Neutrophil (primary cell): Measurements from ENCODE around the gene EPS15.

Experiments used
- H3K27ac ChIP-seq: fragments of 200-600 bp; sonication (generic); 2 replicates; pipeline ENCODE4 v1.5.1; 2016; ENCODE audit warnings: mild to moderate bottlenecking, moderate library complexity
- H3K27me3 ChIP-seq: fragments of 200-600 bp; sonication (generic); 2 replicates; pipeline ENCODE4 v1.6.0; 2016; ENCODE audit warnings: mild to moderate bottlenecking
- H3K36me3 ChIP-seq: fragments of 200-600 bp; sonication (generic); 2 replicates; pipeline ENCODE4 v1.5.1; 2017
- H3K4me1 ChIP-seq, 2 experiments: fragments of 200-600 bp in 1 of 2; sonication (generic) in 1 of 2; 1 replicate in 1 of 2; 2 replicates in 1 of 2; pipeline versions ENCODE4 v1.5.1 to v1.6.1; 2013 to 2016; ENCODE audit warnings: low read depth in 1 of 2, low read length in 1 of 2, mild to moderate bottlenecking in 1 of 2, moderate library complexity in 1 of 2; ENCODE audit not compliant: control insufficient read depth in 1 of 2, insufficient read depth in 1 of 2
- H3K4me3 ChIP-seq, 2 experiments: fragments of 200-600 bp in 1 of 2; sonication (generic) in 1 of 2; 1 replicate in 1 of 2; 2 replicates in 1 of 2; pipeline ENCODE4 v1.5.1; 2013 to 2016; ENCODE audit warnings: low read depth in 1 of 2, low read length in 1 of 2, mild to moderate bottlenecking in 1 of 2, moderate library complexity in 1 of 2
- H3K9me3 ChIP-seq: fragments of 200-600 bp; sonication (generic); 2 replicates; pipeline ENCODE4 v1.5.1; 2016
- TF ChIP-seq, protein P1 (sequence below): fragments of 200-600 bp; sonication (generic); IDR thresholded peaks from 2 replicates; pipeline ENCODE4 v1.5.1; 2016; ENCODE audit warnings: antibody characterized with exemption

Gene EPS15

DNA sequence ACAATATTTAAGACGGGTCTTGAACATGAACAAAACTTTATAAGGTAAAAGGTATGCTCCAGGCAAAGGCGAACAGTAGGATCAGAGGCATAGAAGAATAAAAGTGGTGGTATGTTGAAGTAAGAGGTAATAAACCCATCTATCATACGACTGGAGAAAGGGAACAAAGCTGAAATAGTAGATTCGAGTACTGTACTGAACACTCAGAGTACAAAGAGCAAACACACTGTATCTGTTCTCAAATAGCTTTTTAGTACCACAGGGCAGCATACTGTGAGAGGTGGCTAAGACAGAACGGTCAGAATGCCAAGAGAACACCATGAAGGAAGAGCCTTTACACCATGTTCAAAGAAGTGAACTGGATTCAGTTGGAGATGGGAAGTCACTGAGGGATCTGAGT lies 83.2 kb downstream of the EPS15 start:
- Histone ChIP-seq H3K36me3 (peaks cover 19% of the 10 kb centered on the region), H3K27me3 (no peaks in the 10 kb centered on the region), H3K4me1 (peaks cover 39 to 44% of the 10 kb centered on the region in 2 experiments), H3K4me3 (no peak overlapping the region), H3K9me3 (no peaks in the 10 kb centered on the region), H3K27ac (peak overlapping the region; percentile 85)
- TF ChIP-seq, protein P1, sequence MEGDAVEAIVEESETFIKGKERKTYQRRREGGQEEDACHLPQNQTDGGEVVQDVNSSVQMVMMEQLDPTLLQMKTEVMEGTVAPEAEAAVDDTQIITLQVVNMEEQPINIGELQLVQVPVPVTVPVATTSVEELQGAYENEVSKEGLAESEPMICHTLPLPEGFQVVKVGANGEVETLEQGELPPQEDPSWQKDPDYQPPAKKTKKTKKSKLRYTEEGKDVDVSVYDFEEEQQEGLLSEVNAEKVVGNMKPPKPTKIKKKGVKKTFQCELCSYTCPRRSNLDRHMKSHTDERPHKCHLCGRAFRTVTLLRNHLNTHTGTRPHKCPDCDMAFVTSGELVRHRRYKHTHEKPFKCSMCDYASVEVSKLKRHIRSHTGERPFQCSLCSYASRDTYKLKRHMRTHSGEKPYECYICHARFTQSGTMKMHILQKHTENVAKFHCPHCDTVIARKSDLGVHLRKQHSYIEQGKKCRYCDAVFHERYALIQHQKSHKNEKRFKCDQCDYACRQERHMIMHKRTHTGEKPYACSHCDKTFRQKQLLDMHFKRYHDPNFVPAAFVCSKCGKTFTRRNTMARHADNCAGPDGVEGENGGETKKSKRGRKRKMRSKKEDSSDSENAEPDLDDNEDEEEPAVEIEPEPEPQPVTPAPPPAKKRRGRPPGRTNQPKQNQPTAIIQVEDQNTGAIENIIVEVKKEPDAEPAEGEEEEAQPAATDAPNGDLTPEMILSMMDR: no peak

DNA sequence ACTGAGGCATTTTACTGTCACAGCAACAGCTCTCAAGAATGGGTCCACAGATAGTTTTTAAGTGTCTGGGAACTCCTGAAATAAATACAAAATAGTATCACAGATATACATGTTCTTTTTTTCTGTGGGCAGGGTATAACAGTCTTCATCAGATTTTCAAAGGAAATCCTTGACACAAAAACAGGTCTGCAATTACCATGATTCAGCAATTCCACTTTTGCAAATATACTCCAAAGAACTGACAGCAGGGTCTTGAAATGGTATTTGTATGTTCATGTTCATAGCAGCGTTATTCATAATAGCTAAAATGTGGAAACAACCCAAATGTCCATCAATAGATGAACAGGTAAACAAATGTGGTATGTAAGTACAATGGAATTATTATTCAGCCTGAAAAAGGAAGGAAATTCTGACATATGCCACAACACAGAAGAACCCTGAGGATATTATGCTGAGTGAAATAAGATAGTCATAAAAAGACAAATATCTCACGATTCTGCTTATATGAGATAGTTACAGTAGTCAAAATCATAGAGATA lies 85.0 kb downstream of the EPS15 start:
- H3K36me3 ChIP-seq: peaks cover 7% of the 10 kb centered on the region
- TF ChIP-seq, protein P1: no peak
- no peaks in the 10 kb centered on the region for H3K27me3 ChIP-seq
- peak overlapping the region; percentile 26 to 37 for H3K4me3 ChIP-seq
- H3K27ac ChIP-seq: peak overlapping the region; percentile 85
- peaks cover 57 to 60% of the 10 kb centered on the region in 2 experiments for H3K4me1 ChIP-seq
- H3K9me3 ChIP-seq: no peaks in the 10 kb centered on the region

DNA sequence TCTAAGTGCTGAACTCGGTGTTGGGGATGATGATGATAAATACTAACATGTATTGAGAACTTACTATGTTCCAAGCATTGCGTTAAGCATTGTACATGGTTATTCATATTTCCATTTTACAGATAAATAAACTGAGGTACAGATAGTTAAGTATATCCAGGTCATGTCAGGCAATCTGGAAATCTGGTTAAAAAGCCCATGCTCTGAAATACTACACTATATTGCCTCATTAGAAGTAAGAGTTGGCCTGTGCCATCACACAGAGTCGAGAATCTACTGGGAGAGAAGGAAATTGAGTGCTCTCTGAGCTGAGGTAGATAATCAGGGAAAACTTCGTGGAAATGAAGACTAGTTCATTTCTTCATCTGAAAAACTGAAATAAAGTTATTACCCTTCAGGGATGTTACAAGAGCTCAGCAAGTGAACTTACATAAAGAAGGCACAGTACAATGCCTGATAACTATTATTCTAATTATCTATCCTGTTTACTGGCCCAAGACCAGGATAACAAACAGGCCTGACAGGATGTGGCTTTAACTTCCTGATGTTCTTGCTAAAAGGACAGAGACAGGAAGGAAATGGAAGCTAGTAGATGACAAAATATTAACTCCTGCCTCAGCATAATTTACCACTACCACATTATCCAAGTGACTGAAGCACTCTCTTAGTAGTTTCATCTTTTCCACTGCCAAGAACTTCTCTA lies 85.6 kb downstream of the EPS15 start:
- TF ChIP-seq, protein P1: no peak
- peaks cover under 1% of the 10 kb centered on the region for H3K36me3 ChIP-seq
- H3K27ac ChIP-seq: peak overlapping the region; percentile 85
- H3K9me3 ChIP-seq: no peaks in the 10 kb centered on the region
- no peaks in the 10 kb centered on the region for H3K27me3 ChIP-seq
- peaks cover 60 to 61% of the 10 kb centered on the region in 2 experiments for H3K4me1 ChIP-seq
- H3K4me3 ChIP-seq: peak overlapping the region; percentile 26 to 37

DNA sequence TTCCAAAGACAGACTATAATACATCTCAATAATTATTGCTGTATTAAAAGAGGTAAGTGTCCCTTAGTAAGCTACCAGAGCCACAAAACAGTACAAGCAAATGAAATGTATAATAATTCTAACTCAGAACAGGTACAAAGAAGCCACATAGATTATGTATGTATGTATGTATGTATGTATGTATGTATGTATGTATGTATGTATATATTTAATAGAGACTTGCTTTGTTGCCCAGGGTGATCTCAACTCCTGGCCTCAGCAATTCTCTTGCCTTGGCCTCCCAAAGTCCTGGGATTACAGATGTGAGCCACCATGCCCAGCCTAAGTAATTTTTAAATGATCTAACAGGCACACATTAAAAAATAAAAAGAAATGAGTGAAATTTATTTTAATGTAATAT lies 86.9 kb downstream of the EPS15 start:
- no peak overlapping the region for H3K4me3 ChIP-seq

DNA sequence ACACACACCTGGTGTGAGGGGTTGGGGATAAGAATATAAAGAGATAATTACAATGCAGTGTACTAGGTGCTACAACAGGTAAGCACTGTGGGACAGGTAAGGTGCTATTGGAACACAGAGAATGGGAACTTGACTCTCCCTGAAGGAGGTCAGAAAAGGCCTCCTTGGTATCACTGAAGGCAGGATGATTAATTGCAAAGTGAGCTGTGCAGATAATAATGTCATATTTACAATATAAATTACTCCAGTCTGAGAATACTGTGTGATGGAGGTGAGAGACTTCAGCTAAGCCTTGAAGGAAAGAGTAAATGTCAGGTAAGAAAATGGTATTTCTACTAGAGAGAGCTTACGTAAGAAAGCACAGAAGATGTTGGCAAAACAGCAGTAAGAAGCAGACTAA lies 91.6 kb downstream of the EPS15 start:
- Histone ChIP-seq H3K4me3 (no peak overlapping the region), H3K27ac (no peak overlapping the region), H3K9me3 (no peaks in the 10 kb centered on the region), H3K36me3 (peaks cover 7% of the 10 kb centered on the region), H3K4me1 (peaks cover 54 to 58% of the 10 kb centered on the region in 2 experiments), H3K27me3 (no peaks in the 10 kb centered on the region)
- TF ChIP-seq, protein P1: no peak

More for the DNA sequence above, 86.9 kb downstream of the EPS15 start:
- Histone ChIP-seq H3K27ac (peak overlapping the region; percentile 85), H3K27me3 (no peaks in the 10 kb centered on the region), H3K36me3 (no peaks in the 10 kb centered on the region), H3K9me3 (no peaks in the 10 kb centered on the region), H3K4me1 (peaks cover 61 to 62% of the 10 kb centered on the region in 2 experiments)
- TF ChIP-seq, protein P1: no peak
